Measurements from ENCODE around the gene SLX9.

Gene SLX9, protein sequence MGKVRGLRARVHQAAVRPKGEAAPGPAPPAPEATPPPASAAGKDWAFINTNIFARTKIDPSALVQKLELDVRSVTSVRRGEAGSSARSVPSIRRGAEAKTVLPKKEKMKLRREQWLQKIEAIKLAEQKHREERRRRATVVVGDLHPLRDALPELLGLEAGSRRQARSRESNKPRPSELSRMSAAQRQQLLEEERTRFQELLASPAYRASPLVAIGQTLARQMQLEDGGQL

DNA sequence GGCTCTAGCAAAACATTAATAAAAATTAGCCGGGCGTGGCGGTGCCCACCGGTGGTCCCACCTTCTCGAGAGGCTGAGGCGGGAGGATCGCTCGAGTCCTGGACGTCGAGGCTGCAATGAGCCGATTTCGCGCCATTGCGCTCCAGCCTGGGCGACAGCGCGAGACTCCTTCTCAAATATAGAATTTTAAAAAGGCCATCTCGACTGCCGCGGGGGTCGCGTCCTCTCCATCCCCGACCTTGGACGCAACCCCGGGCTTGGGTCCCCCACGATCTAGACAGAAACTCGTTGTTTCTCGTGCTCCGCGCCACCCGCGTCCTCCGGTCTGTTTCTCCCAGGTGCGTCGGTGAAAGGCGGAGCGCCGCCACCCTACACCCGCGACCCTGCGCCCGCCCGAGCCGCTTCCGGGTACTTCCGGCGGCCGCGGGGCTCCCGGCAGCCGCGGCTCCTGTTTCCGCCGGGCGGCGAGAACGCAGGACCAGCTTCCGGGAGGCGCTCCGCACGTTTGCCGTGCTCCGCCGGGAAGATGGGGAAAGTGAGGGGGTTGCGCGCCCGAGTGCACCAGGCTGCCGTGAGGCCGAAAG lies at the start of gene SLX9:
TSS of gene SLX9 (plus strand) at position 498 of the 584 bp plus-strand sequence. CDS start at position 527, 29 bp downstream.
- no peak for DNase-seq (ENCODE audit: low read depth)

DNA sequence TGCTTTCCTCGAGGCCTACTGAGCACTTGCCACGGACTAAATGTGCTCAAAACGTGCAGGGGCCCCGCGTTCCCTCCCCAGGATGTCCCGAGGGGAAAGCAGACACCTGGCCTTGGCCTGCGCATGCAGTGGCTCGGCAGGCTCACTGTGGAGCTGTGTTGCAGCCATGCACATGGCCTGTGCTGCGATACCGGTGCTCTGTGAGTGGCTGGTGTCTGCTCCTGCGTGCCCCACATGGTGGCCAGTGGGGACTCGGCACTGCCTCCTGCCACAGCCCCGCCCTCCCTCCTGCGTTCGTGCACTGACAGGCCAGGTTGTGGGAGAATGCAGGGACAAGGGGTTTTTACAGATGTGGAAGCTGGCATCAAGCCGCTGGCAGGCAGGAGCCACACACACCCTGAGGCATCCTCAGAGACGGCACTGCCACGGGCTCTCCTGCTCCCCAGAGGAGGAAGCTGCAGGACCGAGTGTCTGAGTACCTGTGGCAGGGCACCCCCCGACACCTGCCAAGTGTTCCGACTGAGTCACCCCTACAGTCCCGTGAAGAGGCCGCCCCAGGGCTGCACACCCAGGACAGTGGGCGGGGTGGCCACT lies 49.4 kb upstream of the SLX9 start:
- no peak for DNase-seq (ENCODE audit: low read depth)

DNA sequence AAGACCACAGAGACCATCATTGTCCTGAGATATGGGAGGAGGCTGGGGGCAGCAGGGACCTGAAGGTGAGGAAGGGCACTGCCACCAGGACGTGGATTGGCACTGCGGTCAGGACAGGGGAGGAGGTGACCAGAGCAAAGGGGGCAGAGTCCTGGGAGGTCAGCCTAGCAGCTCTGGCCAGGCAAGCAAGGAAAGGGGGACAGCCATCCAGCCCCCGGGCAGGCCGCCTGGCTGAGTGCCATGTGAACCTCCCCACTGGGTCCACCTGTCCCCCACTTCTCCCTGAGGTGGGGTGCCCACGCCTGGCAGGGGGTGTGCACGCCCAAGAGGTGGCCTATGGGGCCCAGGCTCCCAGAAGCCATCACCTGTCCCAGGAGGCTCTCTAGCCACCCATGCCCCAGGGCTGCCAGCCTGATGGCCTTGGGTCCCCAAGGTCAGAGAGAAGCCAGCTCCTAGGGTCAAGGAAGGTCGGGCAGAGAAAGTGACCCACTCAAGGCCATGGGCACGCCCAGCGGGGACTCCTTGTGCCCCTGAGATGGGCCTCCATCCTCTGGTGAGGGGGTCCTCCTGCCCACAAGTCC lies 48.8 kb upstream of the SLX9 start:
- no peak for DNase-seq (ENCODE audit: low read depth)

DNA sequence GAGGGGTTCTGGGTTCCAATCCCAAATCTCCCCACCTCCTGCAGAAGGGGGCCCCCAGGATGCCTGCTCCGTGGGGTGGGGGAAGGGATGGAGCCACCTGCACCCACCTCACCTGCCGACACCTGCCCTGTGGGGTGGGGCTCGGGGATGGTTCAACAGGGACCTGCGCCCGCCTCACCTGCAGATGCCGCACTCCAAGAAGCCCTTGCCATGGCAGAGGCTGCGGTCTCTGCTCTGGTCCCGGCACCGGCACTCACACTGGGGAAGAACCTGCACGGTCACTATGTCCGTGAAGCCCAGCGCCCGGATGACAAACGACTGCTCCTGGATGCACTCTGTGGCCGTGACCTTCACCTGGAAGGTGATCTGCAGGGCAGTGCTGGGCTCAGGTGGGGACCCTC lies 48.2 kb upstream of the SLX9 start:
- no peak for DNase-seq (ENCODE audit: low read depth)

DNA sequence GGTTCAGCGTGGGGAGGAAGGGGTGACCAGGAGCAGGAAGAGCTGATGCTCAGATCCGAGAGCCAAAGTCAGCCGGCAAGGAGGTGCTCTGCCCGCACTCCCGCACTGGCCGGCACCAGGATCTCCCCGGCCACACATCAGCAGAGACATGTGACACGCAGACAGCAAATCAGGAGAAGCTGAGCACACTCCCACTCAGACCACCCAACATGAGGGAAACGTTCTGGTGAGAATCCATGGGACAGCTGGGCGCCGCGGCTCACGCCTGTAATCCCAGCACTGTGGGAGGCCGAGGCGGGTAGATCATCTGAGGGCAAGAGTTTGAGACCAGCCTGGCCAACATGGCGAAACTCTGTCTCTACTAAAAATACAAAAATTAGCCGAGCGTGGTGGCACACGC lies 47.7 kb upstream of the SLX9 start:
- no peak for DNase-seq (ENCODE audit: low read depth)

DNA sequence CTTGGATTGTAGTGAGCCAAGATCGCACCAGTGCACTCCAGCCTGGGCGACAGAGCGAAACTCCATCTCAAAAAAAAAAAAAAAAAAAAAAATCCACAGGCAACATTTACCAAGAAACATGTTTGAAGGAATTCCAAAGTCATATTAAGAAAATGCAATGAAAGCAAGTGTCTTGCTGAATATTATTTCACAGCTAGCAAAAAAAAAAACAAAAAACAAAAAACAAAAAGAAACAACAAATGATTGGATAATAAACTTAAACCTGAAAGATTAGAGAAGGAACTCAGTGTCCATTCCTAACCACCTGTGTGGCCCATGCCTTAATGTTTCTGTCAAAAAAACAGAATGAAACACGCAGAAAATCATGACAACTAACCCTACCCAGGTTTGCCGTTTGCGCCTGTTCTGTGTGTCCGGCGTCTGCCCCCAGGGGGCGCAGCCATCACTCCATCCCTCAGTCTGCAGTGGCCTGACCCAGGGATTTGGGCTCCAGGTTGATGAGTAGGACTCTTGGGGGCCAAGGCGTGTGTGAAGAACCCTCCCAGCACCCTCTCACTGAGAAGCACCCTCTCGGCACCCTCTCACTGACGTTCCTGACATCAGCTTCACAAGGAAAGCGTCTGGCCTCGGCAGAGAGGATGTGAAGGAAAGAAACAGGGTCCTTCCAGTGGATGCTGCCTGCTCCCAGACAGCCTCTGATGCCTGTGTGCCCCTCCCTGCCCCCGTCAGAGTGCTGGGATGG lies 47.1 kb upstream of the SLX9 start:
- no peak for DNase-seq (ENCODE audit: low read depth)

DNA sequence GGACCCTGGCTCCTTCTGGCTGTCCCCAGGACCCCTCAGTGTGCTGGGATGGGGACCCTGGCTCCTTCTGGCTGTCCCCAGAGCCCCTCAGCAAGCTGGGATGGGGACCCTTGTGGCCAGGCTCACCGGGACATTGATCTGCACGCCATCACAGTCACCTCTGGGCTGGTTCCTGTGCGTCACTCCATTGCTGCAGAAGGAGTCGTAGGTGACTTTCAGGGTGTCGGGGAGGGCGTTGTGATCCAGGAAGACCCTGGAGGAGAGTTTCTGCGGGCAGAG lies 46.6 kb upstream of the SLX9 start:
- no peak for DNase-seq (ENCODE audit: low read depth)

DNA sequence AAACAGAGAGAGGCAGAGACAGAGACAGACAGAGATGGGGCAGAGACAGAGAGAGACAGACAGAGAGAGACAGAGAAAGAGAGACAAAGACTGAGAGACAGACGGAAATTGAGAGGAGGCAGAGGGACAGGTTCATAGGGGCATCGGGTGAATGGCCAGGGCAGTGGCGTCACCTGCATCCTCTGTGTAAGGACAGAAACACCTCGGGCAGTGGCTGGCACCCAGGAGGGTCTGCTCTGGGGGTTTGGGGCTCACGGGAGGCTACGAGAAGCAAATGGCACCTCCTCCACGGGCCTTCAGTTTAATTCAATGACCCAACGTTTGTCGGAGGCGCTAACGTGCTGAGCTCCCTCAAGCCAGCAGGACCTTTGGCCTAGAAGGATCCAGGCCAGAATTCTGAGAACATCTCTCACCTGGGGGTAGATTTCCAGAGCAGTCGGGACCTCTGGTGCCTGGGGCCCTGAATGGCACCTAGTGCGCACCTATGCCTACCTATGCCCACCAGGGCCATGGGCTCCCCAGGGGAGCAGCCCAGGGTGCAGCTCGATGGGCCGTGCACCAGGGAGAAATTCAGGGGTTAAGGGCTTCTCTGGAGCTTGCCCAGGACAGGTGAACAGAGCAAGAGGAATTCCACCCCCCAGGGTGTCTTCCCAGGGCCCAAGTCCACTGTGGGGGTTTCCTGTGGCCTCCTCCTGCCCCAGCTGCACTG lies 45.7 kb upstream of the SLX9 start:
- DNase-seq (ENCODE audit: low read depth), result no peak

DNA sequence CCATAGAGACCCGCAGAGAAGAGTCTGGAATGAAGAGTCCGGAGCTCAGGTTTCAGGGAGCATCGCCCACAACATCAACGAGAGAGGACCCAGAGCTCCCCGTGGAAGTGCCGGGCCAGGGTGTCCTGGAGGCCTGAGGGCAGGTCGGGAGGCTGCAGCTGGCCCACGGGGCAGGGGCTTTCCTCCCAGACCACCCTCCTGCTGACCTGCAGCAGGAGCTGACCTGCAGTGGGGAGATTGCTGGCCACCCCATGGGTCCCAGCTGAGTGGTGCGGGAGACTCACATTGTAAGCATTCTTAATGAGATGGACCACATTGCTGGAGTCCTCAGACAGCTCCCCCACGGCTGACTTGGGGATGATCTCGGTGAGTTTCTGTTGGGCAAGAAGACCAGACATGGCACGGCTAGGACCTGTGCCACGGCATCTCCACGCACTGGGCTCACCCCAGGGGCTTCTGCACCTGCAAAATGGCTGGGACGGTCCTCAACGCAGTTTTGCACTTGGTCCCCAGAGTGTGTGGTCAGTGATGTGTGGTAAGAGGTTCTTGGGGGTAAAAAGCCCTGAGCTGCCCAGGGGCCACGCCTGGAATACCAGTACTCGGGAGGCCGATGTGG lies 45.0 kb upstream of the SLX9 start:
- DNase-seq (ENCODE audit: low read depth), result no peak

DNA sequence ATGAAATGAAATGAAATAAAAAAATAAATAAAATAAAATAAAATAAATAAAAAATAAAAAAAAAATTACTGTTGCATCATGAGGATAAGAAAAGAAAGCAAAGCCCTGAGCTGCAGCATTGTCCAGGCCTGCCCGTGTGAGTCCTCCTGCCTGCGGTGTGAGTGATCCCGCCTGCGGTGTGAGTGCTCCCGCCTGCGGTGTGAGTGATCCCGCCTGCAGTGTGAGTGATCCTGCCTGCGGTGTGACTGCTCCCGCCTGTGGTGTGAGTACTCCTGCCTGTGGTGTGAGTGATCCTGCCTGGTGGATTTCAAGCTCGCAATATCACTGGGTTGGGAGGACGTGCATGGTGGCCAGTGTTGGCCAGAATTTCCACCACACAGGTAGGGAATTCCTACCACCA lies 44.0 kb upstream of the SLX9 start:
- DNase-seq (ENCODE audit: low read depth), result no peak

DNA sequence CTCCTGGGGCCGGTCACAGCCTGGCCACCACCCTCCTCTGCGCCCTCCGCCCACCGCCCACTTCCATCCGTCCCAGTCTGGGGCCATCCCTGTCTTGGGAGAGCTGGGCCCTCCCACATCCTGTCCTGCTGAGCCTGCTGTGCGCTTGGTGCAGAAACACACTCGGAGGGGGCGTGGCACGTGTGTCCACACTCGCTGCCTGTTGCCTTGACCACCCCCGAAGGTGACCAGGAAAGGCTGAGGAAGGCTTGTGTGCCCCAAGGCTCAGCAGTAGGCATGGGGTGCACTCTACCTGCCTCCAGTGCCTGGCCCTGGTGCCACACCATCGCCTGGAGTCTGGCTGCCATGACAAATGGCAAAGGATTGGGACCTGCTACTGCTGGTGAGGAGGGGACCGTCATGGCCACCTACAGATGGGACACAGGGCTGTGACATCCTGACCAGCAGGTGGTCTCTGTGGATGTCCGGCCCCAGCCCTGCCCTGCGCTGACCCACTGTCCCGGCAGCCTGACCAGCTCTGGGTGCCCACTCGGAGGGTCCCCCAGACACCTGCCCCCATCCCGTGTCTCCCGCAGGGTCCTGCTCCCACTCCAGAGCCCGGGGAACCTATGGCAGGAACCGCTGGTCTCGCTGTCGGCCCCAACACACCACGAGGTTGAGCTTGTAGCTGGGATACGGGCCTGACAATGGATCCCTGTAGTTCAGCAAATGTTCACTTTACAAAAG lies 43.1 kb upstream of the SLX9 start:
- DNase-seq (ENCODE audit: low read depth), result no peak

DNA sequence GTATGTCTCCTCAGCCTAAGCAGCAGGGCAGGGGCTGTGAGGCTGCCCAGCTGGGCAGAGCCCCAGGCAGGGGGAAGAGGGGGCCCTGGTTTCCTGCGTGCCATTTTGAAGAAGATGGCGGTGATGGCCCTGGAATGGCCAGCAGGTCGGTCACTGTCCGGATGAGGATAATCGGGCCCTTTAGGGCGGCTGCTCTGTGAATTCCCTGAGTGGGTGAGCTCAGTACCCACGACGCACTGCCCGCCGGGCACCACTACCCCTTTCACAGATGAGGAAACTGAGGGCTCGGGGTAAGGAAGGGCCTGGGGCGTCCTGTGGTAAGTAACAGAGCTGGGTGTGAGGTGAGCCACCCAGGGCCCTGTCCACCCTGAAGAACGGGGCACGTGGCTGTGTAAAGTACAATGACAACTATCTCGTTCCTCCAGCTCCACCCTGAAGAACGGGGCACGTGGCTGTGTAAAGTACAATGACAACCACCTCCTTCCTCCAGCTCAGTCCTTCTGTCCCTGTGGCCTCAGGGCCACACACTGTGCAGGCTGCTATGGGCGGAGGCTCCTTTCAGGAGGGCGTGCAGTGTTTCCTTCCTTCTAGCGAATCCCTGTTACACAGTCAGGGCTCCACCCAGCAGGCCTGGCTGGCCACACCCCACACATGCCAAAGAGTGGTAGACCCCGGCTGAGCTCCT lies 42.4 kb upstream of the SLX9 start:
- no peak for DNase-seq (ENCODE audit: low read depth)

DNA sequence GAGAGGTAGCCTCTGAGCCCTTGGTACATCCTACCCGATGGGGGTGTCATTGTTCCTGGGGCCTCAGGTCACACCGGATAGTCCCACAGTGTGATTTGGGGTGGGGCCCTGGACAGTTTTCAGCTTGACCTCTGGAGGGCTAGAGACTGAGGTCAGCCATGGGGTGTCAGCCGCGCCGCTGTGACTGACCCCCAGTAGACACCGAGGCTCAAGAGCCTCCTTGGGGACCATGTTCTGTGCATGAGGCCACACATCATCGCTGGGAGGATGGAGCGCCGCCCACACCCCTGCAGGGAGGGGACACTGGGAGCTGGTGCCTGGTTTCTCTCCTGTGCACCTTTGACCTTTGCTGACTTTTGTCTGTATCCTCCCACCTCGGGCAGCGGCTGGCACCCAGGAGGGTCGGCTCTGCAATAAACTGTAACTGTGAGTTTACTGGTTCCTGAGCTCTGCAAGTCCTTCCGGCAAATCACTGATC lies 41.8 kb upstream of the SLX9 start:
- DNase-seq (ENCODE audit: low read depth), result no peak

DNA sequence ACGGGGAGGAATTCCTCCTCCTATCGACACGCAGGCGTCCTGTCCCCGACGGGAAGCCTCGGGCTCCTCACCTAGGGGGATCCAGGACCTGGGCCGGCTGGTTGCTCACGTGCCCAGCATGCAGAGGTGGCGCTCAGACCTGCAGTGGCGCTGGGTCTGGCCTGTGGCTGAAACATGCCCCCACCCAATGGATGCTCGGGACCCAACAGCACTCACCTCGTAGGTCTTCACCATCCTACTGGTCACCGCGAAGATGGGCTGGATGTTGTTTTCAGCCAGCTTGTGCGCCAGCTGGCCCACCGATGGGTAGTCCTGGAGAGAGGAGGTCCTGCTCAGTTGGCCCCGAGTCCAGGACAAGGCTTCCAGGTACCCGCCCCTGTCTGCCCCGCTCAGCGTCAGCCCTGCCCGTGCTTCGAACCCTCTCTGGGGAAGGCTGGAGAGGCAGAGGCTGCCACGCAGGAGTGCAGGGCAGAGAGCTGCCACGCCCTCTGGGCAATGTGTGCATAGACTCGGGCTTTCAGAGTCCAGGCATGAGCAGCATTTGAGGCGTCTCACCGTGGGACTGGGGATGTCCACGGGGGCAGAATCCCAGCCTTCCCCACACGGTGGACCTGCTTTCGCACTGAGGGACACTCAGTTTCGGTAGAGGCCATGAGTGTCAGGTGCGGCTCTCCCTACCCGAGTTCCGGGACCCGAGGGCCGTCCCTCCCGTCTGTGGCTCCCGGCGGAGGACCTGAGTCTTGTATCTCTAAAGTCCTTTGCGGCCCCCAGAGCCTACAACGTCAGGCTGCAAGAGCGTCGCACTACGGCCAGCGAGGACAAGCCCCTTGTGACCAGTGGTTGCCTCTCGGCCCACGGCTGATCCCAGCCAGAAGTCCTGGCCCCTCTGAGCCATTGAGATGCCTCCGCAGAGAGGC lies 40.7 kb upstream of the SLX9 start:
- DNase-seq (ENCODE audit: low read depth), result no peak

DNA sequence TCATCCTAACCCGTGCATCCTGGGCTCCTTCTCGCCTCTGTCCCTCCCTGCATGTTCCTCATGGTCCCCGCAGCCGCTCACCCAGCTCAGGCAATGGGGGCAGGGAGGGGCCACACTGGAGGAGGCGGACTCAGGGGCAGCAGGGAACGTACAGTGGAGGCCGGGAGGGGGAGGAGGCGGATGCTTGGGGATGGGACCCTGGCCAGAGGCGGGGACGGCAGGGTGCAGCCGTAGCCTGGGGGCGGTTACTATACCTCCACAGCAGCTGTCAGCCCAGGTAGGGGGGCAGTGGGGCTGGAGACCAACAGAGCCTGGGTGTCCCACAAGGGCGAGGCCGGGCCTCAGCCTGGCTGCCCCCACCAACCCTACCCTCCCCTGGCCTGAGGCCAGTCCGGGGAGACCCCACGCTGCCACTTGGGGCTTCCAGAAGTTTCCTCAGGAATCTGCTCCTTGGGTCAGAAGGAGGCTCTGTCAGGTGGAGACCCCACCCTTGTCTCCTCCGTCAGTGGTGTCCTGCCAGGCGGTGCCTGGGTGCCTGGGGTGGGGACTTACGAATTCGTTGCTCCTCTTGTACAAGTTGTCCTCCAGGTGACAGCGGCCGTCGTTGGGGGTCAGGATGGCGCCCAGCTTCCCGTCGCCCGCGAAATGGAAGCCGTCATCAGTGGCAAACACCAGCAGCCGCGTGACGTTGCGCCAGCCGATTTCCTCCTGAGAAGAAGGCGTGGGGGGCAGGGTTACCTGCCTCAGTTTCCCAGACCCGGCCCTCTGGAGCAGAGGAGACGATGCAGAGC lies 39.9 kb upstream of the SLX9 start:
- no peak for DNase-seq (ENCODE audit: low read depth)

DNA sequence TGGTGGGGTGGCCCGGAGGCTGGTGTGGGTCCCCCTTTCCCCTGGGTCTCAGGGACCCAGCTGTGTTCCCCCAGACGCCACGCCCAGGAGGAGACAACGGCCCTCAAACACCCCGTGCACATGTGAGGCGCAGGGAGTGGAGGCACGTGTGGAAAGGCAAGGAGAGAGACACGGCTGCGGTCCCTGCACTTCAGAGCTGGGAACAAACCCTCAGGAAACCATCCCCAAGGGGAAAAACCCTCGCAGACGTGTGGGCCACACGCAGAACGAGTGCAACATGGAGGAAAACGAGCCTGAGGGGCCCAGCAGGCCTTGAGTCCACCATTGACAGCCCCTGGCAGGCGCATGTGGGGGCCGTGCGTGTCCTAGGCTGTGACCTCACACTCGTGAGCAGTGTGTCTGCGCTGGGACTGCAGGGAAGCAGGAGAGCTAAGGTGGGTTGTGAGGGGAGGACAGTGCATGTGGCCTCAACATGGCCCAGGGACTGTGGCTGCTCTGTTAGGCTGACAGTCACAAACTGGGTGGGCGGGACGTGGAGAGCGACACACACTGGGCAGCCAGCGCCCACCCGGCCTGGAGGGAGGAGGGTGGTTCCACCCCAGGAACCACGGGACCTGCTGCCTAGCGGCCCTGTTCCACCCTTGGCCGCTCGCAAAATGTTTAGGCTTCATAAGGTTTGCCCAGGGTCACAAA lies 39.1 kb upstream of the SLX9 start:
- DNase-seq (ENCODE audit: low read depth), result no peak

DNA sequence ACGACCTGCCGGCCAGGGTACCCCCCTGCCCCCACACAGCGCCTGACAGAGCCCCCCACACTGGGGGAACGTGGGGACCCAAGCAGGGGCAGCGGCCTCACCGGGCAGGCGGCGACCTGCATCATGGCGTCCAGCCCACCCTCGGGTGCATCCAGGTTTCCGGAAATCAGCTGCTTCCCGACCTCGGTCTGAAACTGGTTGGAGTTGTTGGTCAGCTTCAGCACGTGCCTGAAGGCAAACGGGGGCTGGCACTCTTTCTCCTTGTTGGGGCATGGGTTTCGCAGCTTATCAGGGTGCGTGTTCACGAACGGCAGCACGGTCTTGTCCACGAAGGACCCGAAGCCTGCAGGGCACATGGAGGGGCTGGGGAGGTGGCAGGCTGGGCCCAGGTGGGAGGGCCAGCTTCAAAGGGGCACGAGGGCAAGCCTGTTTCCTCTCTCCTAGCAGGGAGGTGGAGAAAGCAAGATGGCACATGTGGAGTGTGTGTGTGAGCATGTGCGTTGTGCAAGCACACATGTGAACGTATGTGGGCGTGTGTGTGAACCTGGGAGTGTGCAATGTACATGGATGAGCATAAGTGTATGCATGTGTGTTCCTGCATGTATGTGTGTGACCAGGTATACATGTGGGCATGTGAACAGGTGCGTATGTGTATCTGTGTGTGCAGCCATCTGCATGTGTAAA lies 38.3 kb upstream of the SLX9 start:
- no peak for DNase-seq (ENCODE audit: low read depth)

Data from stromal cell of bone marrow (primary cell).